Small intestine (tissue), 7 donors: Measurements from ENCODE around the gene GABRR2. TPM values are rescaled to one million over a fixed set of nuclear protein-coding genes. Genes with fewer than 3 reads are reported as not detected.
"Not testable (repeated sequence)": the region's sequence is repeated elsewhere in the genome, so short reads cannot be mapped to it uniquely, and the experiment has no call there.

ENCODE experiments used
- DNase-seq, 2 donors: peaks; one replicate each; pipeline versions ENCODE4 v3.0.0 to v3.0.0-alpha.2; 2013
- FAIRE-seq: peaks from 2 replicates; lab custom pipeline; 2012; peaks lifted over from hg19 to GRCh38; lab: Jason Lieb, UNC
- H3K27ac ChIP-seq, 3 donors: one replicate each; pipeline ENCODE4 v1.5.1; 2013; ENCODE audit warnings: low read length in 2 of 3, mild to moderate bottlenecking in 2 of 3, control low read depth in 1 of 3, inconsistent platforms in 1 of 3, low read depth in 1 of 3, moderate library complexity in 1 of 3
- H3K27me3 ChIP-seq, 3 donors: one replicate each; pipeline ENCODE4 v1.6.1; 2013; ENCODE audit warnings: low read length in 3 of 3, inconsistent platforms in 1 of 3; ENCODE audit not compliant: control insufficient read depth in 3 of 3, insufficient read depth in 3 of 3
- H3K36me3 ChIP-seq, 3 donors: one replicate each; pipeline ENCODE4 v1.6.1; 2013; ENCODE audit warnings: low read length in 3 of 3, inconsistent platforms in 1 of 3, low read depth in 1 of 3, mild to moderate bottlenecking in 1 of 3, moderate library complexity in 1 of 3; ENCODE audit not compliant: control insufficient read depth in 3 of 3, insufficient read depth in 2 of 3
- H3K4me1 ChIP-seq, 3 donors: one replicate each; pipeline ENCODE4 v1.6.1; 2013; ENCODE audit warnings: low read length in 2 of 3, inconsistent platforms in 1 of 3, low read depth in 1 of 3, mild to moderate bottlenecking in 1 of 3, moderate library complexity in 1 of 3; ENCODE audit not compliant: control insufficient read depth in 3 of 3, insufficient read depth in 2 of 3
- H3K4me3 ChIP-seq, 3 donors: one replicate each; pipeline ENCODE4 v1.5.1; 2013; ENCODE audit warnings: low read length in 3 of 3, control low read depth in 1 of 3, inconsistent platforms in 1 of 3, low read depth in 1 of 3, mild to moderate bottlenecking in 1 of 3, moderate library complexity in 1 of 3
- H3K9me3 ChIP-seq, 2 donors: one replicate each; pipeline ENCODE4 v1.6.1; 2013; ENCODE audit warnings: low read depth in 1 of 2, low read length in 1 of 2; ENCODE audit not compliant: control insufficient read depth in 2 of 2, insufficient read depth in 1 of 2
- WGBS, 3 donors: extraction: QIAGEN DNeasy Blood & Tissue Kit; methylation state at CpG; one replicate each; pipeline ENCODE4 v1.1.7; 2013; 5-methylcytosine and 5-hydroxymethylcytosine counted together
- polyA plus RNA-seq, 4 donors: library from polyadenylated mRNA; stranded (reverse) in 3 of 4; unstranded in 1 of 4; fragments of 200-250 nt in 3 of 4; fragments of 120-200 nt in 1 of 4; gene quantifications; one replicate each; pipeline versions ENCODE4 v1.2.1 to v1.2.3, GENCODE V29; 2013
- donor health status: healthy with polysubstance abuse.
- donor health status: control.
- donor health status: control.
- donor health status: Bipolar disorder and iron deficiency.
- donor health status: healthy.

Gene GABRR2
- polyA plus RNA-seq, 4 donors: 0.21 to 0.81 (median 0.50) TPM

DNA sequence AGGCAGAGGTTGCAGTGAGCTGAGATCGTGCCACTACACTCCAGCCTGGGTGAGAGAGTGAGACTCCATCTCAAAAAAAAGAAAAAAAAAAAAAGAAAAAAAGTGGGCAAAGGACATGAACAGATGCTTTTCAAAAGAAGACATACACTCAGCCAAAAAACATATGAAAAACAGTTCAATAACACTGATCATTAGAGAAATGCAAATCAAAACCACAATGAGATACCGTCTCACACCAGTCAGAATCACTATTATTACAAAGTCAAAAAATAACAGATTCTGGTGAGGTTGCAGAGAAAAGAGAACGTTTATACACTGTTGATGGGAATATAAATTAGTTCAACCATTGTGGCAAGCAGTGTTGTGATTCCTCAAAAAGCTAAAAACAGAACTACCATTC, 10.6 kb downstream of the GABRR2 start:
- not testable (repeated sequence) for DNase-seq, H3K36me3 ChIP-seq, H3K9me3 ChIP-seq, H3K4me1 ChIP-seq, H3K4me3 ChIP-seq, FAIRE-seq, H3K27me3 ChIP-seq, H3K27ac ChIP-seq
- 69 to 92% (median 79%) methylated on average over 3 of the region's 3 CpGs for WGBS, 3 donors

DNA sequence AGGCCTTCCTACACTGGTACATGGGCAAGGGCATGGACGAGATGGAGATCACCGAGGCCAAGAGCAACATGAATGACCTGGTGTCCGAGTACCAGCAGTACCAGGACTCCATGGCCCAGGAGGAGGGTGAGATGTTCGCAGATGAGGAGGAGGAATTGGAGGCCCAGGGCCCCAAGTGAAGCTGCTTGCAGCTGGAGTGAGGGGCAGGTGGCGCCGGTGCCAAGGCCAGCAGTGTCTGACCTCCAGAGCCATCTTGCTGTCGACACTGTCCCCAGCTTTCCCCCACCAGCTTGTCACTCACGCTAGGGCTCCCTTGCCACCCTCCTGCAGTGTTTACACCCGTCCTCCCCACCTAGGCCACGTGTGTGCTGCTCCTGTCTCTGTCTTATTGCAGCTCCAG, 12.2 kb downstream of the GABRR2 start:
- FAIRE-seq (no peak), DNase-seq (no peak)
- Histone ChIP-seq H3K4me3 (no peak overlapping the region), H3K27me3 (no peaks in the 10 kb centered on the region), H3K36me3 (no peaks in the 10 kb centered on the region), H3K9me3 (no peaks in the 10 kb centered on the region), H3K27ac (no peak overlapping the region), H3K4me1 (peaks cover 0 to 4% (median 2%) of the 10 kb centered on the region in 3 donors)
- 92 to 96% (median 93%) methylated on average over 10 of the region's 10 CpGs for WGBS, 3 donors

DNA sequence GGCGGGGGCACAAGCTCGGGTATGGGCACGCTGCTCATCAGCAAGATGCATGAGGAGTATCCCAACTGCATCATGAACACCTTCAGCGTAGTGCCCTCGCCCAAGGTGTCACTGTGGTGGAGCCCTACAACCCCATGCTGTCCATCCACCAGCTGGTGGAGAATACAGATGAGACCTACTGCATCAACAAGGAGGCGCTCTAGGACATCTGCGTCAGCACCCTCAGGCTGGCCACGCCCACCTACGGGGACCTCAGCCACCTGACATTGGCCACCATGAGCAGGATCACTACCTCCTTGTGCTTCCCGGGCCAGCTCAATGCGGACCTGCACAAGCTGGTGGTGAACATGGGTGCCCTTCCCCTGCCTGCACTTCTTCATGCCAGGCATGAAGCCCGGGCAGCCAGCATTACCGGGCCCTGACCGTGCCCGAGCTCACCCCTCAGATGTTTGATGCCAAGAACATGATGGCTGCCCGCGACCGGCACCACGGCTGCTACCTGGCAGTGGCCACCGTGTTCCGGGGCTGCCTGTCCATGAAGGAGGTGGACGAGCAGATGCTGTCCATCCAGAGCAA, 12.8 kb downstream of the GABRR2 start:
- FAIRE-seq: no peak
- H3K9me3 ChIP-seq: no peaks in the 10 kb centered on the region
- no peaks in the 10 kb centered on the region for H3K27me3 ChIP-seq

DNA sequence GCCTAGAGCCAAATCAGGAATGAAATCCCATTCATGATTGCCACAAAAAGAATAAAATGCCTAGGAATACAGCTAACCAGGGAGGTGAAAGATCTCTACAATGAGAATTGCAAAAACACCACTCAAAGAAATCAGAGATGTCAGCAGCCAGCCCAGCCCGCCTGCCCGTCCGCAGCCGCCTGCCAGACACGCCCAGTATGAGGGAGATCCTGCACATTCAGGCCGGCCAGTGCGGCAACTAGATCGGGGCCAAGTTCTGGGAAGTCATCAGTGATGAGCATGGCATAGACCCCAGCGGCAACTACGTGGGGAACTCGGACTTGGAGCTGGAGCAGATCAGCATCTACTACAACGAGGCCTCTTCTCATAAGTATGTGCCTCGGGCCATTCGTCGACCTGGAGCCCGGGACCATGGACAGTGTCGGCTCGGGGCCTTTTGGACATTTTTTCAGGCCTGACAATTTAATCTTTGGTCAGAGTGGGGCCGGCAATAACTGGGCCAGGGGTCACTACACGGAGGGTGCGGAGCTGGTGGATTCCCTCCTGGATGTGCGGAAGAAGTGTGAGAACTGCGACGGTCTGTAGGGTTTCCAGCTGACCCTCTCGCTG, 13.4 kb downstream of the GABRR2 start:
- Histone ChIP-seq H3K36me3 (no peaks in the 10 kb centered on the region), H3K4me3 (no peak overlapping the region), H3K9me3 (no peaks in the 10 kb centered on the region), H3K27me3 (no peaks in the 10 kb centered on the region), H3K27ac (no peak overlapping the region), H3K4me1 (peaks cover 0 to 4% (median 4%) of the 10 kb centered on the region in 3 donors)
- 93 to 94% (median 94%) methylated on average over 25 of the region's 25 CpGs for WGBS, 3 donors
- DNase-seq: no peak
- no peak for FAIRE-seq

More for the DNA sequence above, 12.8 kb downstream of the GABRR2 start:
- Histone ChIP-seq H3K4me3 (no peak overlapping the region), H3K36me3 (no peaks in the 10 kb centered on the region), H3K27ac (no peak overlapping the region), H3K4me1 (peaks cover 0 to 4% (median 4%) of the 10 kb centered on the region in 3 donors)
- 87 to 94% (median 92%) methylated on average over 21 to 22 of the region's 22 CpGs for WGBS, 3 donors
- DNase-seq: no peak

DNA sequence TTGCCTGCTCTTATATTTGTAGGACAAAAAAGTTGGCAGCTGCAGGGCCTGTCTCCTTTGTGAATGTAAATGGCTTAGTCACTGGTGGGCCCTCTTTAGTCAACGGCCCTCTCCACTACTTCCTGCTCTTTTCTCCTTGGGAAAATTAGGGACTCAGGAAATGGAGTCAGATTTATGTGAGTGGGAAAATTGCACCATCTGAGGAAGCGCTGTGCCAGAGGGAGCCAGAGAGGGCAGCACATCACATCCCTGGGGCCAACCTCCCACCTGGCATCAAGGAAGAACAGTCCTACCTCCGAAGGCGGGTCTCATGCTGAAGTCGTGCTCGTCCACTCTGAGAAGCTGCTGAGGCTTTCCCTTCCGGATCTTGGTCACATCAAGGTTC, 15.6 kb downstream of the GABRR2 start:
- WGBS, 3 donors: 87 to 89% (median 89%) methylated on average over 7 of the region's 7 CpGs
- Histone ChIP-seq H3K4me3 (no peak overlapping the region), H3K9me3 (no peaks in the 10 kb centered on the region), H3K36me3 (no peaks in the 10 kb centered on the region), H3K4me1 (peaks cover 0 to 4% (median 4%) of the 10 kb centered on the region in 3 donors), H3K27ac (peak overlapping the region in 1 of 3 donors; percentile 35), H3K27me3 (no peaks in the 10 kb centered on the region)
- FAIRE-seq (no peak), DNase-seq (no peak)

DNA sequence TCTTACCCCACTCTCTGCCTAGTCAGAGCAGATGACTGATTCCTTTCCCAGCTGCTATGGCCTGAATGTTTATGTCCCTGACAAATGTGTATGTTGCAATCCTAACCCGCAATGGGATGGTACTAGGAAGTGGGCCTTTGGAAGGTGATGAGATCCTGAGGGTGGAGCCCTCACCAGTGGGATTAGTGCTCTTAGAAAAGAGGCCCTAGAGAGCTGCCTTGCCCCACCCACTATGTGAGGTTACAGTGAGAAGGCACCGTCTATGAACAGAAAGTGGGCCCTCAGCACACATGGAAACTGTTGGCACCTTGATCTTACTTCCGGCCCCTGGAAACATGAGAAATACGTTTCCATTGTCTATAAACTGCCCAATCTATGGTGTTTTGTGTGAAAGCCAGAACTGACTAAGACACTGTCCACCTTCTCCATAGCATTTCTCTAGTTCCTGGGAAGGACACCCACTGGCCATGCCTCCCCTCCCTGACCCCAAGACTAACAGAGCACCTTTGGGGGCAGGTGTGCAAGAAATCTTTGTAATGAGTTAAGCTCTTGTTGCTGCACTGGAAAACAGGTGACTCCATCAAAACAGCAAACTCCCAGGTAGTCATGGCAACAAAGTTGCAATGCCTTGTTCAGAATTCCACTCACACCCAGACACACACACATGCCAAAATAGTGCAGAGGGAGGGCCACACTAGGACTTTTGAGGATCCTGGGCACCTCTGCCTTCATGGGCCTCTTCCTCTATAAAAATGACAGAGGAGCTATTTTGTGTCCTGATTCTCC, 16.2 kb downstream of the GABRR2 start:
- peaks cover 0 to 4% (median 4%) of the 10 kb centered on the region in 3 donors for H3K4me1 ChIP-seq
- no peaks in the 10 kb centered on the region for H3K36me3 ChIP-seq
- H3K27me3 ChIP-seq: no peaks in the 10 kb centered on the region
- H3K9me3 ChIP-seq: no peaks in the 10 kb centered on the region
- H3K4me3 ChIP-seq: no peak overlapping the region
- FAIRE-seq (no peak), DNase-seq (peak in 1 of 2 donors; percentile 11)
- peak overlapping the region in 1 of 3 donors; percentile 82 for H3K27ac ChIP-seq
- 55 to 77% (median 67%) methylated on average over 4 of the region's 4 CpGs for WGBS, 3 donors

DNA sequence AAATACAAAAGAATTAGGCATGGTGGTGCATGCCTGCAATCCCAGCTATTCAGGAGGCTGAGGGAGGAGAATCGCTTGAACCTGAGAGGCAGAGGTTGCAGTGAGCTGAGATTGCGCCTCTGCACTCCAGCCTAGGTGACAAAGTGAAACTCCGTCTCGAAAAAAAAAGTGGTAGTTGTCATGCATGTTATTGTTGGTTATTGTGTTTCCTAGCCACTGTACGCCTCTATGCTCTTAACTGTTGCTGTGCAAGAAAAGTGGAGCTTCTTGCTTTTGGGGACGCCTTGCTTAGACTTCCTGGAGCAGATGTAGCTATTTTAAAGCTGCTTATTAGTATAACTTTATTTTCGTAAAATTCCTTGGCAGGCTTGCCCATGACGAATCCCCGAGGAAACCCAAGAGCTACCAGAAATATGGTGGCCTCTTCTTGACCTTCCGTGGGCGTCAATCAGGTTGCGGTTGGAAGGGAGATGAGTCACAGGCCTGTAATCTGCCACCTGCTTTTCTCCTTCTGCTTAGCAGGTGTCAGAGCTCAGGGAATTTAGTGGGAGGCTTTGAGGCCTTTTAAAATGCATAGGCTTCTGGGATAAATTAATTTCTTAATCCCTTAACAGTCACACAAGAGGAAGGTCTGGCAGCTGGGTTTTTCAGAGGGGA, 17.3 kb downstream of the GABRR2 start:
- no peak for FAIRE-seq
- Histone ChIP-seq H3K27me3 (no peaks in the 10 kb centered on the region), H3K9me3 (no peaks in the 10 kb centered on the region), H3K4me1 (peaks cover 0 to 4% (median 4%) of the 10 kb centered on the region in 3 donors), H3K36me3 (no peaks in the 10 kb centered on the region), H3K4me3 (no peak overlapping the region), H3K27ac (peak overlapping the region in 1 of 3 donors; percentile 82)
- DNase-seq: peak; percentile 9 to 56
- 30 to 41% (median 32%) methylated on average over 12 of the region's 12 CpGs for WGBS, 3 donors

DNA sequence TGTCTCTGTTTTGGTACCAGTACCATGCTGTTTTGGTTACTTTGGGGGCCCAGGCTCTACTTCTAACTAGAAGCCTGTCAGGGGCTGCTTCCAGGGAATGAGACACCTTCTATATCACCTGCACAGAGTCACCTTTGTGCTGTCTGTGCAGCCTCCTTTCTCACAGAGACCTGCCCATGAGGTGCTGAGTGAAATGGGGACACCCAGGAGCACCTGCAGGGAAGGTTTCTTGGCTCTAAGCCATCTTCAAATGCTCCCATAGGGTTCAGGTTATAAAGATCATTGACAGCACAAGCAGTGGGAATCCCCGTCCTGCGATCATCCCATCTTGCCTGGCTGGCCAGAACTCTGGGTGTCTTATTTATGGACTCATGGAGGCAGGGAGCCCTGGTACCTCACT, 19.1 kb downstream of the GABRR2 start:
- Histone ChIP-seq H3K27ac (no peak overlapping the region), H3K4me3 (no peak overlapping the region), H3K9me3 (no peaks in the 10 kb centered on the region), H3K36me3 (no peaks in the 10 kb centered on the region), H3K27me3 (no peaks in the 10 kb centered on the region), H3K4me1 (peaks cover 0 to 4% (median 4%) of the 10 kb centered on the region in 3 donors)
- WGBS, 3 donors: 50 to 83% (median 68%) methylated on average over 2 of the region's 2 CpGs
- FAIRE-seq (no peak), DNase-seq (no peak)
